SIG-M5 treated with dmso at 0.1 percent for 504 hours (cell line): ENCODE results near the gene NUDT2.
"Not testable (repeated sequence)": the region's sequence is repeated elsewhere in the genome, so short reads cannot be mapped to it uniquely, and the experiment has no call there.

ENCODE experiments used
- DNase-seq: peaks from one replicate; lab custom pipeline; 2025; ENCODE audit not compliant: unreplicated experiment; lab: John Stamatoyannopoulos, UW

Gene NUDT2

DNA sequence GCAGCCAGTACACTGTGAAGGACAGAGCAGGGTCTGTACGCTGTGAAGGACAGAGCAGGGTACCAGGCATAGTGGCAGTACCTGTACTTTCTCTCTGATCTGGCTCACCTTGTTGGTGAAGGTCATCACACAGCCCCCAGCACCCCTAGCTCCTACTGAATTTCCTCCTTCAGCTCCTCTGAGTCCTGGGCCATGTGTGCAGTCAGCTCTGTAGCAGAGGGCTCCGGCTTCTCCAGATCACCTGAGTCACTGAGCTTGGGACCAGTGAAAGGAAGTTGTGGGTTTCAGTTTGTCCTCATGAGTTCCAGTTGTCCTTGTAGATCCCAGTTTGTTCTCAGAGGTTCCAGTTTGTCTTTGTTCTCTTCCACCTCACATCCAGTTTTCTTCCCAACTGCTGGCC, 5.5 kb downstream of the NUDT2 start:
- no peak for DNase-seq

- no peak for DNase-seq
Measured at GRCh38 chr9:34335376-34335775, 6.0 kb downstream of the NUDT2 start.

- DNase-seq, result no peak
Measured at GRCh38 chr9:34337403-34337802, 8.0 kb downstream of the NUDT2 start.

DNA sequence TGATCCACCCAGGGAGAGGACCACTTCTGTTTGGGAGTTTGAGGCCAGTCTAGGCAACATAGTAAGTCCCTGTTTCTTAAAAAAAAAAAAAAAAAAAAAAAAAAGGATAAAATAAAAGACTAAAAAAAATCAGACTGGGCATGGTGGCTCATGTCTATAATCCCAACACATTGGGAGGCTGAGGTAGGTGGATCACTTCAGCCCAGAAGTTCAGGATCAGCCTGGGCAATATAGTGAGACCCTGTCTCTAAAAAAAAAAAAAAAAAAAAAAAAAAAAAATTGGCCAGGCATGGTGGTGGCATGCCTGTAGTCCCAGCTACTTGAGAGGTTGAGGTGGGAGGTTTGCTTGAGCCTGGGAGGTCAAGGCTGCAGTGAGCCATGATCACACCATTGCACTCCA, 8.7 kb downstream of the NUDT2 start:
- DNase-seq, result not testable (repeated sequence)

- DNase-seq, result no peak
Measured at GRCh38 chr9:34338665-34339385, 9.5 kb downstream of the NUDT2 start.

GRCh38 chr9:34341659-34342295, 12.4 kb downstream of the NUDT2 start:
- DNase-seq, result no peak

DNA sequence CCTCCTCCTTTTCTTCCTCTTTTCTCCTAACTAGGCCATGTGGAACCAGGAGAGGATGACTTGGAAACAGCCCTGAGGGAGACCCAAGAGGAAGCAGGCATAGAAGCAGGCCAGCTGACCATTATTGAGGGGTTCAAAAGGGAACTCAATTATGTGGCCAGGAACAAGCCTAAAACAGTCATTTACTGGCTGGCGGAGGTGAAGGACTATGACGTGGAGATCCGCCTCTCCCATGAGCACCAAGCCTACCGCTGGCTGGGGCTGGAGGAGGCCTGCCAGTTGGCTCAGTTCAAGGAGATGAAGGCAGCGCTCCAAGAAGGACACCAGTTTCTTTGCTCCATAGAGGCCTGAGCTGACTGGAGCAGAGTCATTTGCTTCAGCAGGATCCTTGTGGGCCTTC, 13.7 kb downstream of the NUDT2 start:
- no peak for DNase-seq

GRCh38 chr9:34343605-34344004, 14.2 kb downstream of the NUDT2 start:
- DNase-seq, result no peak

DNA sequence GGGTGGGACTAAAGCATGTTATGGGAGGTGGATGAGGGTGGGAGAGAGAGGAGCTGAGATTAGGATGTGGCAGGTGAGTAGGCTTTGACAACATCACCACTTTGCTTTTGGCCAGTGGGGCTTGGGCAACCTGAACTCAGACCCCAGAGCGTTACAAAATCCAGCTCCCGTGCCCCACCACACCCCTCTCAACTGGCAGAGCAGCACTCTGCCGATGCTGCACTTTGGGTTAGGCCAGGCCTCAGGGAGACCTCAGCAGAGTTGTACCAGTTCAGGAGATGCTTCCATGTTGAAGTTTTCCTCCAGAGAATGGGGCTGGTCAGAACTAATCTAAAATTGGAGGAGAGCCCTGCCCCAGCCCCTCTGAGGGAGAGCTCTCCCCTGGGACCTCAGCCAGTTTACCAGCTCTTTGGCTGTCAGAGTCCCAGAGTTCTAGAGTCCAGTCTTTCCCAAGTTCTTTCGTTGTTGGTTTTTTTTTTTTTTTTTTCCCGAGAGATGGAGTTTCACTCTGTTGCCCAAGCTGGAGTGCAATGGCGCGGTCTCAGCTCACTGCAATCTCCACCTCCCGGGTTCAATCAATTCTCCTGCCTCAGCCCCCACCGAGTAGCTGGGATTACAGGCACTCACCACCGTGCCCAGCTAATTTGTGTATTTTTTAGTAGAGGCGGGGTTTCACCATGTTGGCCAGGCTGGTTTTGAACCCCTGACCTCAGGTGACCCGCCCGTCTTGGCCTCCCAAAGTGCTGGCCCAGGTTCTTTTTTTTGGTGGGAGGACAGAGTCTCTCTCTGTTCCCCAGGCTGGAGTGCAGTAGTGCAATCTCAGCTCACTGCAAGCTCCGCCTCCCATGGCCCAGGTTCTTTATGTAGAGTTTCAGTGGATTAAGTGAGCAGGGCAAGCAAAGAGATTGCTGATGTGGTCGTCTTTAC, 17.8 kb downstream of the NUDT2 start:
- DNase-seq, result no peak

DNA sequence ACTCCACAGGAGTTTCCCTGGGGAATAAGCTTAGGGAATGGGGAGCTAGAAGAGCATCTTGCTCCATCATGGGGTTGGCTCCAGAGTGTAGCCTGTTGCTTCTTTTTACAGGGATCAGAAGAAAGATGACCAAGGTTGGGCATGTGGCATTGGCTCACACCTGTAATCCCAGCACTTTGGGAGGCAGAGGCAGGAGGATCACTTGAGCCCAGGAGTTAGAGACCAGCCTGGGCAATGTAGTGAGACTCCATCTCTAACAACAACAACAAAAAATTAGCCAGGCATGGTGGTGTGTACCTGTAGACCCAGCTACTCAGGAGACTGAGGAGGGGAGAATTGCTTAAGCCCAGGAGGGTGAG, 18.4 kb downstream of the NUDT2 start:
- no peak for DNase-seq

DNA sequence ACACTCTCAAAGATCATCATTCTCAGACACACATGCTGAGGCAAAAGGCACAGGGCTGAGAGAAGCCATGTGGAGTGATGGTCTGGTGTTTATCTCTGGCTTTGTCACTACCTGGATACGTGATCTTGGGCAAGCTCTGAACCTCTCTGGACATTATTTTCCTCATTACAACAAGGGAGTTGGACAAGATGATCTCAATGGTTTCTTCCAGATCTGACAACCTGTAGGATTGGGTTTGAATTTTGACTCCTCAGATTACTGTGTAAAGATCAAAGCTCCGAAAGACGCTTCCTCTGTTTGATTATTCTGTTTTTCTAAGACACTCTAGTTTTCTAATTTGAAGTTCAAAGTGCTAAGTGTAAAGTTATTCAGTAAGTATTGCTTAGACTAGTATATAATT, 20.0 kb downstream of the NUDT2 start:
- no peak for DNase-seq

GRCh38 chr9:34352122-34352652, 22.8 kb downstream of the NUDT2 start:
- DNase-seq, result not testable (repeated sequence)

DNA sequence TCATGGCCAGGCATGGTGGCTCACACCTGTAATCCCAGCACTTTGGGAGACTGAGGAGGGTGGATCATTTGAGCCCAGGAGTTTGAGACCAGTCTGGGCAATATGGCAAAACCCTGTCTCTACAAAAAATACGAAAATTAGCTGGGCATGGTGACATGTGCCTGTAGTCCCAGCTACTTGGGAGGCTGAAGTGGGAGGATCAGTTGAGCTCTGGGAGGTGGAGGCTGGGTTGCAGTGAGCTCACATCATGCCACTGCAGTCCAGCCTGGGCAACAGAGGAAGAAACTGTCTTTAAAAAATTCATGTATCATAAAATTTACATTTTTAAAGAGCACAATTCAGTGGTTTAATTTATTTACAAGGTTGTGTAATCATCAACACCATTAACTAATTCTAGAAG, 23.6 kb downstream of the NUDT2 start:
- not testable (repeated sequence) for DNase-seq

DNA sequence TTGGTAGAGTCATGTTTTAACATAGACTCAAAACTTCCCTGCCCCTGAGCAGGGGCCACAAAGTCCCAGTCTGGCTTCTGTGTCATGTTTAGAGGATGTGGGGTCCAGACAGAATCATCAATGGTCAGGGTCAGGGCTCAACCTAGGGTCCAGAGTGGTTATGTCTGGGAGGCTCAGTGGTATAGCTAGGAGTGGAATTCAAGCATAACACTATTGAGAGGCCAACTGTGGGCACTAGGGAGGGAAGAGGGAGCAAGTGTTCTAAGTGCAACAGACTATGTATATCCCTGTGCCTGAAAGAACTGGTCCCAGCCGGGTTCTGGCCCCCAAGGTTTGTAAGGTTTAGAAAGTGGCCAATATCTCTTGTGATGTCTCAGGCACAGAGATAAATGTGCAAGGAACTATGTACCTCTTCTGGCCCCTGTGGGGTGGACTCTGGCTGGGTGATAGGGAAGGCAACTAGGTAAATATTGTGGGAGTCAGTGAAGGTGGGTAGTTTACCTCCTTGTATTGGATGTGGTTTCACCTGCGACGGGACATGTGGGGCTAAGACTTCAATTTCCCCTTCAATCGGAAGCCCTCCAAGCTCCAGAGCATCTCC, 33.3 kb downstream of the NUDT2 start:
- no peak for DNase-seq

DNA sequence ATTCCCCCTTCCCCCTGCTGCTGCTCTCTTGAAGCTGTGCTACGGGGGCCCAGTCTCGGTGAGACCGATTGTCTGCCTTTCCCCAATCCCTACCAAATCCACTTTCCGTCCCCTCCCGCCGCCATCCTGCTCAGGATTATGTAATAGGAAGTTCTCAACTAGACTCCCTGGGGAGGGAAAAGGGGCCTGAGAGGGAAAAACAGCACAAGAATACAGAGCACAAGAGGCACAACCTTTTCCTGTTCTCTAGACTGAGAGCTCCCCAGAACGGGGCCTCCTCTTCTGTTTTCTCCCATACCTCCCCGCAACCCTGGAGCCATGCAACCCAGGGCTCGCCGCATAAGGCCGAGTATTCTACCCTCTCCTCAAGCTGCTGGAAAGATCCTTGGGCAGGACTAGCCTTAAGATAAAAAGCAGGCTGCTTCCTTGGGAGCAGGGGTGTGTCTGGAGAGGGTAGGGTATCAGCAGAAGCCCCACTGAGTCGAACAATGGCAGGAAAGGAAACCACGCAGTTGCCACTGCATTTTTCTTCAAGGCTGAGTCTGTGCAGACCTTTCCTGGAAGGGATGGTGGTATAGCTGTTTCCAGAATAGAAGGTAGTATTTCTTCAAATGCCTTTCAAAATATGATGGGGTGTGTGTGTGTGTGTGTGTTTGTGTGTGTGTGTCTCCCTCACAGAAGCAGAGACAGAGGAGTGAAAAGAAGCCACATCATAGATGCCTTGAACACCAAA, 34.4 kb downstream of the NUDT2 start:
- DNase-seq, result no peak

- DNase-seq, result no peak
Measured at GRCh38 chr9:34365282-34365681, 35.9 kb downstream of the NUDT2 start.

DNA sequence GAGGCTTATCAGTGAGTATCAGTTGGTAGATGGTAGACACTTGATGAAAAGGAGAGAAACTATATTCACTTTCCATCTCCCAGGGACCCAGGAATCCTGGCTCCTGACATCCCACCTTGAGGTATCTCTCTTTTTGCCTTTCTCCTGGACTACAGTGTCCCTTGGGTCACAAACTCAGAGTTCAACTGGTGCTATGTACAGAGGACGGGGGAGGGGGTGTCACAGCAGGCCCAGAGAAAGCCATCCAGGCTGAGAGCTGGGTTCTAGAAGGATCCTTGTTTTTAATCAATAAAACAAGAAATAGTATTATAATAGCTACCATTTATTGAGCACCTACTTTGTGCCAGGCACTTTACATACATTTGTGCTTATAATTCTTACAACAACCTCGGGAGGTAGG, 37.0 kb downstream of the NUDT2 start:
- no peak for DNase-seq

DNA sequence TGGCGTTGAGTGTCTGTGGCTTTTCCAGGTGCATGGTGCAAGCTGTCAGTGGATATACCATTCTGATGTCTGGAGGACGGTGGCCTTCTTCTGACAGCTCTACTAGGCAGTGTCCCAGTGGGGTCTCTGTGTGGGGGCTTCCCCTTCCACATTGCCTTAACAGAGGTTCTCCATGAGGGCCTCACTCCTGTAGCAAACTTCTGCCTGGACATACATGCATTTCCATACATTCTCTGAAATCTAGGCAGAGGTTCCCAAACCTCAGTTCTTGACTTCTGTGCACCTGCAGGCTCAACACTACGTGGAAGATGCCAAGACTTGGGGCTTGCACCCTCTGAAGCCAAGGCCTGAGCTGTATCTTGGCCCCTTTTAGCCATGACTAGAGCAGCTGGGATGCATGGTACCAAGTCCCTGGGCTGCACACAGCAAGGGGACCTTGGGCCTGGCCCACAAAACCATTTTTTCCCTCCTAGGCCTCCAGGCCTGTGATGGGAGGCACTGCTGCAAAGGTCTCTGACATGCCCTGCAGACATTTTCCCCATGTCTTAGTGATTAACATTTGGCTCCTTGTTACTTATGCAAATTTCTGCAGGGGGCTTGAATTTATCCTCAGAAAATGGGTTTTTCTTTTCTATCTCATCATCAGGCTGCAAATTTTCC, 38.5 kb downstream of the NUDT2 start:
- not testable (repeated sequence) for DNase-seq

DNA sequence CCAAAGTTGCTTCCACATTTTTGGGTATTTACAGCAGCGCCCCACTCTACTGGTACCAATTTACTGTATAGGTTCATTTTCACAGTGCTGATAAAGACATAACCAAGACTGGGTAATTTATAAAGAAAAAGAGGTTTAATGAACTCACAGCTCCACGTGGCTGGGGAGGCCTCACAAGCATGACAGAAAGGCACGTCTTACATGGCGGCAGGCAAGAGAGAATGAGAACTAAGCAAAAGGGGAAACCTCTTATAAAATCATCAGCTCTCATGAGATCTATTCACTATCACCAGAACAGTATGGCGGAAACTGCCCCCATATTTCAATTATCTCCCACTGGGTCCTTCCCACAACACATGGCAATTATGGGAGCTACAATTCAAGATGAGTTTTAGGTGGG, 39.4 kb downstream of the NUDT2 start:
- not testable (repeated sequence) for DNase-seq

GRCh38 chr9:34369636-34370035, 40.3 kb downstream of the NUDT2 start:
- DNase-seq, result no peak
